ENCODE data around the gene VPREB1. TPM values are rescaled to one million over a fixed set of nuclear protein-coding genes. Genes with fewer than 3 reads are reported as not detected.
"Not testable (repeated sequence)": the region's sequence is repeated elsewhere in the genome, so short reads cannot be mapped to it uniquely, and the experiment has no call there.

VPREB1 gene
- polyA plus RNA-seq, 5 donors = 0.38 TPM; not detected in 4

DNA sequence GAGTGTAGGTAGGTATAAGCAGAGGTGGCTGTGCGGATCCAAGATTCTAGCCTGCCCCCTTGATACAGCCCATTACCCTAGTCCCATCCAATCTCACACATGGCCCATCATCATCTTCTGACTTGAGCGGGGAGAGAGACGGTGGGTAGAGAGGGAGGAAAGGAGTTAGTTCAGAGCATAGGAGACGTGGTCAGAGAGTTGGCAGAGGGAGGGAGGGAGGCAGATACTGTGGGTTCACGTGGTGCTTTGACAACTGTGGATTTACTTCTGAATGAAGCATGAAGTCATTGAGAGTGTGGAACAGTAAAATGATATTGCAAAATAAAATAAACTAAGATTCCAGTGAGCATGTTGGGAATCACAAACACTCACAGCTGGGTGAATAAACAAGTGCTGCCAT is 31.4 kb upstream of the VPREB1 start:
- DNase-seq = no peak

DNA sequence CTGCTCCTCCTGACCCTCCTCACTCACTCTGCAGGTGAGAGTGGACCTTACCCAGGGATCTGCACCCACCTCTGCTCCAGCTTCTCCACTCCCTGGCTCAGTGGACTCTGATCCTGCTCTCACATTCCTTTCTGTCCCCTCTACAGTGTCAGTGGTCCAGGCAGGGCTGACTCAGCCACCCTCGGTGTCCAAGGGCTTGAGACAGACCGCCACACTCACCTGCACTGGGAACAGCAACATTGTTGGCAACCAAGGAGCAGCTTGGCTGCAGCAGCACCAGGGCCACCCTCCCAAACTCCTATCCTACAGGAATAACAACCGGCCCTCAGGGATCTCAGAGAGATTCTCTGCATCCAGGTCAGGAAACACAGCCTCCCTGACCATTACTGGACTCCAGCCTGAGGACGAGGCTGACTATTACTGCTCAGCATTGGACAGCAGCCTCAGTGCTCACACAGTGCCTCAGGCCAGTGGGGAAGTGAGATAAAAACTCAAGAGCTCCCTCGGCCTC is 29.7 kb upstream of the VPREB1 start:
- DNase-seq = no peak

DNA sequence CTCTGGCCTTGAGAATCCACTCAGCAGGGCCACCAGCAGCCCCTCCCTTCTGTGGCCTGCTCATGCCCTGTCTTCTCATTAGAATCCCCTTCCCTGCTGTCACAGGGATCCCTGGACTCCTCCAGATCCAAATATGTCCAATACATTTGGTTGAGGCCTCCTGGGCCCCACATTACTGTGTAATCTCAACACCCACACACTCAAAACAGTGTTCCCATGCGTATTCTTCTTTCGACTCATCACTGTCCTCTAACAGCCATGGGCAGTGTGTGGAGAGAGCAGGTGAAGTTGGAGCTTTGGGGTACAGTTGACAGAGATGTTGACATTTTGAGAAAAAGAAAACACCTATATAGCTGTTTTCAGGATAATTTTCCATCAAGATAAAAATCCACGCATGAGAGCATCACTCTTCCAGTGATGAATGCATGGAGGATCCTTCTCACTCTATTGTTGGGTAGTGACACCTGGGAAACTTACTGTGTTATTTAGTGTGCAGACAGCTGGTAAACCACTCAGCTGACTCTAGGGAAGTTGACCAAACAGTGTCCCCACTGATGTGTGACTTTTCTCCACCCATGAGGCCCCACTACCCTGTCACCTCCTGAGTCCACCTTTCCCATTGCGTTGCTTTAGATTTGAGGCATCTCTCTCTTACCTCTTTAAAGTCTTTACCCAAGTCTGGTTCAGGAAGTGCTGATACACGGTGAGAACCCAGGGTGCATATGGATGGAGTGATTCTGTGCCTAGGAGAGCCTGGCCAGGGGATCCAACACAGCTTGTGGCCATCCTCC is 28.7 kb upstream of the VPREB1 start:
- no peak for DNase-seq

DNA sequence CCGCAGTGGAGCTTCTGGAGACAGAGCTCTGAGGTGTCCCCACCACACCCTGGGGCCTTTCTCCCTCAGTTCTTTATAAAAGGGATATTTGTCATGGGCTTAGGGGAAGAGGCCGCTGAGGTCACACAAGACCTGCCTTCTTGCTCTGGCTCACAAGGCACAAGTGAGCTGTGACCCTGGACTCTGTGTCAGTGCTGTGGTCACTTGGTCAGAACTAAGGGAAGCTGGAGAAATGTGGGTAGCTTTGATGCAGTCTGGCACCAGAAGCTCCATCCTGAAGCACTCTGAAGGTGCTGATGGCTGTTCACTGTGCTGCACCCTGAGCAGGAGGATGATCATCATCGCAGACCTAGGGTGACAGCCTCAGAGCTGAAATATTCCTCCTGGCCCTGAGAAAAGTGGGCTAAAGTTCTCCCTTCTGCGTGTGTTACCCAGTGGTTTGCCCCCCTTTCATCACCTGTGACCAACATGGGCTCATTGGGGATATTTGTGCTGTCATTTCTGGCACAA is 28.1 kb upstream of the VPREB1 start:
- no peak for DNase-seq

DNA sequence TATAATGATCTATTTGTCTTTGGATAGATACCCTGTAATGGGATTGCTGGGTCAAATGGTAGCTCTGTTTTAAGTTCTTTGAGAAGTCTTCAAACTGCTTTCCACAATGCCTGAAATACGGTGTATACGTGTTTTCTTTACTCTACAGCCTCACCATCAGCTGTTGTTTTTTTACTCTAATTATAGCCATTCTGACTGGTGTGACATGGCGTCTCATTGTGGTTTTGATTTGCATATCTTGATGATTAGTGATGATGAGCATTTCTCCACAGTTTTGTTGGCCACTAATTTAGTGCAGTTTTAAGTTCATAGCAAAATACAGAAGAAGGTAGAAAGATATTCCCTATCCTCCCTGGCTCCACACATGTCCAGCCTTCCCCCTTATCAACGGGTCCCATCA is 26.3 kb upstream of the VPREB1 start:
- DNase-seq = no peak

DNA sequence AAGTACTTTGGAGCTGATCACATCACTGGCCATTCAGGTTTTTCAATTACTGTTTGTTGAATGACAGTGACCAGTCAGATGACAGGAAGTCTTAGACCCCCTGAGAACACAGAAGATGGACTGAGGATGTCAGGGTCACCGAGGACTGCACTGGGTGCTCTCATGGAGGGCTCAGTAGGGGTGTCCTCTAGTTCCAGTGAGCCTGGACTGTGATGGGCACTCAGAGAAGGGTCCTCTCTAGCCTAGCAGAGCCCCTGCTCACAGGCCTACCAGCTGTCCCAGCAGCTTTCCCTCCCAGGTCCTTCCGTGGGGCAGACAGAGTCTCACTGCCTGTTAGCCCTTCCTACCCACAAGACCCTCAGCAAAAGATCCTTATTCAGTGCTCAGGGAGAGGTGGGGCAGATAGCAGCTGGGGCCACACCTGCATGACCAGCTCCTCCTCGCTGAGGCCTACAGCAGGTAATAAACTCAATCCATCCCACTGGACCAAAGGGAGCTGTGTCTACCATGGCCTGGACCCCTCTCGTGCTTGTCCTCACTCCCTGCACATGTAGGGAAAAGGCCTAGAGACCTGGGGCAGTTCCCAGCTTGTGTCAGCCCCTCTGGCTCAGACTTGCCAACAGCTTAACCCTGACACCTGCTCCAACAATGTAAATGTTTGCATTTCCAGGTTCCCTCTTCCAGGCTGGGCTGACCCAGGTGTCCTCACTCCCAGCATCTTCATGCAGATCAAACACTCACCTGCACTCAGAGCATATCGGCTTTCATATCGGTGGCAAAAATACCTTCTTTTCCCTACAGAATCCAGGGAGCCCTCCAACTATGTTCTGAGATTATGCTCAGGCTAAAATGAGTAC is 25.2 kb upstream of the VPREB1 start:
- no peak for DNase-seq

DNA sequence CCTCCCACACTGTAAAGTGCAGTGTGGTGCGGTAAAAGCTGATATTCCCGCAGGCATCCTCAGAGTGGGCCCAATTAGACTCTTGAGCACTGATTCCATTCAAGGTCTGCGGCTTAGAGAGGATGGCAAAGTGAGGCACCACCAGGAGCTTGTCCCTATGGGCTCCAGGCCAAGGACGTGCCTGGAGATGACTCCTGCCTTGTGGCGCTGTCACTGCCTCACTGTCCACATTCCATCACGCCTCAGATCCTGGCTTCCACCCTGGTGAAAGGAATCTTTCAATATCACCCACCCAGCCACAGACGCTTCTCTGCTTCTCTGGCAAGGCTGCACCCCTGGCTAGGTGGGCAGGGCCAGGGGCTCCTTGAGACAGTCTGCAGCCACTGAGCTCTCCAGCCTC is 23.5 kb upstream of the VPREB1 start:
- DNase-seq = not testable (repeated sequence)

DNA sequence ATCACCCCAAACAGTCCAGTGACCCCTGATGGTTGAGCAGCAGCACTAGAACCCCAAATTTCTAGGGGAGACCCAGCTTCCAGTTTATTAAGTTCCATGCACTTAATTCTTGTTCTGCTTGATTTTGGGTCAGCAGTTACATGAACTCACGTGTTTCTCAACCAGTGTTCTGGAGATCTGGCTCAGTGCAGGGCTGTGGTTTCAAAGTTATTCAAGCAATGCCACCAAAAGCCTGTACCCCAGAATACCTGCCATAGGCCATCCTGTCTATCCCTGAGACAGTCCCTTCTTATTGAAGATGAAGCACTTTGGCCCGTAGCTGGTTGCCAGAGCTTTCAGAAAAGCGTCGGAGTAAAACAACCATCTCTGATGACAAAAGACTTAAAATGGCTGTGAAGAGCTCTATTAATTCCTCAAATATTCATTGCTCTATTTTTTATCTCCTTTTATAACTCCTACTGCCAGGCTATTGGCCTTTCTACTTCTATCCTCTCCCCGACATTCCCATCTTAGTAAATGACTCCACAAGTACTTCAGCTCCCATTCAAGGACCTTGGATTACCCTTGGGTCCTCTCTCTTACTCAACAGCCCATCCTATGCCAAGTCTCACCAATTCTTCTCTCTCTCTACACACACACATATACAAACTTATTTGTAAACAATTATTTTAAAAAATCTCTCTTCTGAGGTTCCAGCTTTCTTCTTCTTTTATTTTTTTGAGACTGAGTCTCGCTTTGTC is 18.0 kb upstream of the VPREB1 start:
- no peak for DNase-seq

DNA sequence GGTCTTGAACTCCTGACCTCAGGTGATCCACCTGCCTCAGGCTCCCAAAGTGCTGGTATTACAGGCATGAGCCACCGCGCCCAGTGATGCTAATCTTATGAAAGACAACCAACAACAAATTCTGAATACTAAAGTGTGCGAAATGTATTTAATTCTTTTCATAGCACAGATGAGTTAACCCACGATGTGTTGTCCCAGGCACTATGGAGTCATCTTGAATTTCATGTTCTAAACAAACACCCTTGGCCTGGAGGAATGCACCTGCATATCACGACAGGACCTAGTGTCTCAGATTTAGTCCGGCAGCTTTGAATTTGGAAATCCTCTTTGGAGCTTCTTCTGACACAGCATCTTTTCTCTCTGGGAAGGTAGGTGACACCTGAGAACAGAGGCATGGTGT is 16.2 kb upstream of the VPREB1 start:
- no peak for DNase-seq

DNA sequence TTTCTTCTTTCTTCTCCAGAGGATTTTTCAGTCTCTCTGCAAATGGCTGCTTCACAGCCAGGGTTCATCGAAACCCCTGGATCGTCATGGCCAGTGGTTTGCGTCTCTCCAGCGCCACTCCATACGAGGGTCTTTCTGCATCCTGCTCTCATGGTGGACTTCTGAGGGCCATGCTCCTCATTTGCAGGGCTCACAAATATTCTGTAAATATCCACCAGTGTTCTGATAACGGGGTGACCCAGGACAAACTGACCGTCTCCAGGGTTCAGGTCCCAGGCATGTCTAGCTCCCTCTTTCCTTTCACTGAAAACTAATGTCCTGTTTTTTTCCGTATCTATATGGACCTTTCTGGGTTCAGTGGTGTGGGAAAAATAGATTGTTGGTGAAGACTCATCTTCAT is 15.7 kb upstream of the VPREB1 start:
- no peak for DNase-seq

DNA sequence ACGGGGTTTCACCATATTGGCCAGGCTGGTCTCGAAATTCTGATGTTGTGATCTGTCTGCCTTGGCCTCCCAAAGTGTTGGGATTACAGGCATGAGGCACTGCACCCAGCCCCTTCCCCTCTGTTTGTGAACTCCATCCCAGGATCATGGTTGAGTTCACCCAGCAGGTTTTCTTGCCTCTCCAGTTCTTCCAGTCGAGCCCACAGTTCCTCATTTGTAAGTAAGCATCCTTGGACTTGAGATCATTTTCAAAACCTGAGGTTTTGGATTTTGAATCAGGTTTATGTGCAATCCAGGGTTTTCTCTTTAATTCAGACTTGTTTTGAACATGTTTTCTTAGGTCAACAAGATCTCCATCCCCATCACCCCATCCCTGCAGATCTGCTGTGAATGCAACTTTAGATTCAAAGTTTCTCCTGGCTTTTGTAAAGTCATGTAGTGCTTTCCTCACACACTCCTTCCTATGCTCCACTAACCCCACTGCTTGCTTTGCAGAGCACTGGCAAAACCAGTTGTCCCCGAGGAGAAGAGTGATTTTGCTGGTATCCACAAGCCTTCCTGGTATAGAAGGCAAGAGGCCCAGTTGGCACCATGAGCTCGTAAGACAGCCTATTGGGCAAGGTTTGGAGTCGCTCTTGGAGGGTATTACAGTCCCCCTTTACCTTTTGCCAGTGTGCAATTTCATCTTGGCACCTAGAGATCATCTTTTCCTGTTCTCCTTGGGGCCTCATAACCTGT is 14.7 kb upstream of the VPREB1 start:
- DNase-seq = no peak

DNA sequence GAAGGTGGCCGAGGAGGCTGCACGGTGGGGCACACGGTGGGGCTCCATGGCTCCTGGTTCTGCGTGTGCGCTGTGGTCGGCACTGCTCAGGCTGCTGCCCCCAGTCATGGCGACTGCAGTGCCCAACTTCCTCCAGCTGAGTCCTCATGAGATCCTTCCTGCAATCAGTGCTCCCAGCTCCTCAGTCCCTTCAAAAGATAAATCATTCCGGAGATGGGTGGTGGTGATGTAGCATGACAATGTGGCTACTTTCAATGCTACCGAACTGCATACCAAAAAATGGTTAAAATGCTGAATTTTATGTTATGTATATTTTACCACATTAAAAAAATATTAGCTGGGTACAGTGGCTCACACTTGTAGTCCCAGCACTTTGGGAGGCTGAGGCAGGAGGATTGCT is 14.1 kb upstream of the VPREB1 start:
- no peak for DNase-seq

DNA sequence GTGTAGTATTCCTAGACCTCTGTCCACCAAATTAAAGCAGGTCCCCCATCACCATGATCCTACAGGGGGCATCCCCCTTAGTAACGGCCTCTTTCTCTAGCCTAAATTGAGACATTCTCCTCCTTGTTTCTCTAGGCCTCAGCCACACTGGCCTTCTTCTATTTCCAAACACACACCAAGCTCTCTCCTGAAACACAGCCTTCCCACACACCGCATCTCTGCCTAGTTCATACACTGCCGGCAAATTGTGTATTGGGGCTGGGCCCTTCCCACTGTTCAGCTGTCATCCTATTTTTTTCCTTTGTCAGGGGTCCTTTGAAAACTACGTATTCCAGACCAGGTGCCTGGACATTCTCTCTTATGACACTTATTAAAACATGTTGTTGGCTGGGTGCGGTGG is 11.5 kb upstream of the VPREB1 start:
- no peak for DNase-seq

DNA sequence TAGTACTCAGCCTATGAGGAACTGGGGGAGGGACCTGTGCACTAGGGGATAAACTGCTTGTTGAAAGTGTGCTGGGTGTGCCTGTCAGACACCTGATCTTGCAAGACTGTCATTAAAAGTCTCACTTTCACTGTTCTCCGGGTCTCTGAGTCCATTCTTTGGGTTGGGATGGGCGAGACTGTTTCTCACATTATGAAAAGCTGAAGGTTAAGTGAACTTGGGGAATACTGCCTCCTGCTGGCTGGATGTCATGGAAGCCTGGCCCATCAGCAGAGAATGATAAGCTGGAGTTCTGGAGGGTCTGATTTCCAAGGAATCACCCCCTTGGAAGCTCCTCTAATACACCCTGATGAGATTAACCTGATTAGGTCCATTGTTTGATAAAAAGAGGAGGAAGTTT is 9.0 kb upstream of the VPREB1 start:
- no peak for DNase-seq

DNA sequence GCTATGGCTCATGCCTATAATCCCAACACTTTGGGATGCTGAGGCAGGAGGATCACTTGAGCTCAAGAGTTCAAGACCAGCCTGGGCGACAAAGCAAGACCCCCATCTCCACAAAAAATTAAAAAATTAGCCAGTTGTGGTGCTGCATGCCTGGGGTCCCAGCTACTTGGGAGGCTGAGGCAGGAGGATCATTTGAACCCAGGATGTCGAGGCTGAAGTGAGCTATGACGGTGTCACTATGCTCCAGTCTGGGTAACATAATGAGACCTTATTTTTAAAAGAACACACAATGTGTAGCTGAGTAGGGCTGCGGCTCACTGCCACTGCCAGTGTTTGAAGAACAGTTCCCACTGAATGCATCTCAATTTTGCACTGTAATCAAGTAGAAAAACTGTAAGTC is 7.1 kb upstream of the VPREB1 start:
- DNase-seq = no peak

DNA sequence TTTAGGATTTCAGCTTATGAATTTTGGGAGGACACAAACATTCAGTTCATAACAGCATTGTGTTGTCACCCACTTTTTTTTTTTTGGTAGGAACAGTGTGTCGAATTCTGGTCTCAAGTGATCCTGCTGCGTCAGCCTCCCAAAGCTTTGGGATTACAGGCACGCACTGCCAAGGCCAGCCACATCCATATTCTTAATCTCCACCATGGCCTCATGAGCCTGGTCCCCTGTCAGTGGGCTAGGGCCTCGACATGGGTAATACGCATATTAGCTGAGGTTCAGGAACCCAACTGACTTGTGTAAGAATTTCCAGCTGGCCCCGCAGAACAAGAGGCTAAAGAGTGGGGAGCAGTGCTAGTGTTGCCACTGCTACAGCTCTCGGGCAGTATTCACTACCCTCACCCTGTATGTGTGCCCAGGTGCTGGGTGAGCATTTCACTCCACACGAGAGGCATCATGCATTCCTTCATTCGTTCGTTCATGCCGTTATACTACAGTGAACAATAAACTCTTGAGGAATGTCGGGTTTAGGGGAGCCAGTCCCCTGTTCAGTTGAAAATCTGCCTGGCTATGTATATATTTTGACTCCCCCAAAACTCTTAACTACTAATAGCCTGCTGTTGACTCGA is 5.2 kb upstream of the VPREB1 start:
- no peak for DNase-seq

DNA sequence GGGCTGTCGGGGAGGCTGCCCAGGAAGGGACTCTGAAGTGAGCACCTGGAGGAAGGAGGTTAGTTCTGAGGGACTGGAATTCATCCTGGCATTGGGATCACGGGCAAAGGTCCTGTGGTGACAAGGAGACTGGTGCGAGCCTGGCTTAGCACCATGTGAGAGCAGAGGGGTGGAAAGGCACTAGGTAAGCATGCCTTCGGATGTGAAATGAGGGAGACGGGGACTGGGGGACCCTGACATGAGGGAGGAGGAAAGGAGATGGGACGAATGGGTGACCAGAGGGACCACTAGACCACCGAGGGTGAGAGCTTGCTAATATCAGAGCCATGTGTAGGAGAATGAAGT is 3.1 kb upstream of the VPREB1 start:
- DNase-seq = no peak

DNA sequence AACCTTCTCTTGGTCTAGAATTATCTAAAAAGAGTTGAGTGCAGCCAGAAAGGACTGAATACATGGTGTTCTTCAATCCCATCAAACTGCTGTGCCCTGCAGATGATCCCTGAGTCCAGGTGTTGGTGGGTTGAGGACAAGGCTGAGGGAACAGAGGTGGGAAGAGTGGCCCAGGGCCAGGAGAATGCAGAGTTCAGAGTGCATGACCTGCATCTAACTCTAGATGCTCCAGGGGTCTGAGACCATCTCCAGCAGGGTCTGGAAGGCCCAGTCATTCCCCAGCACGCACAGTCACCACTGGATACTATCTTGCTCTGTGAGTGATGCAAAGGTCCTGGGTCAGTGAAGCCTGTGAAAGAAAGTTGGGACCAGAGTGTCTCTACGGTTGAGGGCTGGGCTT is 2.1 kb upstream of the VPREB1 start:
- no peak for DNase-seq

DNA sequence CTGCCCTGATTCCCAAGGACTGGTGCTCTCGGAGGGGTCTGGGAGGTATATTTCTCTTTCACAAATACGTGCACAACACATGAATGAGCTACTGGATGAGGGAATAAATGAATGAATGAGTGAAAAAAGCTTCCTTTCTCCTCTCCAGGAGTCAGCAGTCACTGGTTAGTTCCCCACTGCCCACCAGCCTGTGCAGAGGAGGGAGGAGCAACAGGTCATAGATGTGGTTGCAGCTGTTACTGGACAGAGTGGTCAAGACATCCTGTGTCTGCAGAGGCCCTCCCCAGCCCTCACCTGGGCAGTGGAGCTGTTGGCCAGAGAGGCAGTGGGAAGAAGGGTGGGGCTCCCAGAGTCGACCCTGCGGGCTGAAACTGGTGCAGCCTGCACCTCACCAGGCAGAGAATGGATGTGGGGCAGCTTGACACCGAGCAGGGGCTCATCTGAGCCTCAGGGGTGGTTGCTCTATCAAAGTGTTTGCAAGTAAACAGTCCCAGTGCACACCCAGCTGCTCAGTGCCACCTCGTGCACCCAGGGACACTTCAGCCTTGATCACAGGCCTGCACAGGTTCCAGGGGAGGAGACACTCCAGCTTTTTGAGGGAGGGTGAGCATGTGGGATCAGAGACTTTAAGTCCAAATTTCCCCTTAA is 1.4 kb upstream of the VPREB1 start:
- no peak for DNase-seq

DNA sequence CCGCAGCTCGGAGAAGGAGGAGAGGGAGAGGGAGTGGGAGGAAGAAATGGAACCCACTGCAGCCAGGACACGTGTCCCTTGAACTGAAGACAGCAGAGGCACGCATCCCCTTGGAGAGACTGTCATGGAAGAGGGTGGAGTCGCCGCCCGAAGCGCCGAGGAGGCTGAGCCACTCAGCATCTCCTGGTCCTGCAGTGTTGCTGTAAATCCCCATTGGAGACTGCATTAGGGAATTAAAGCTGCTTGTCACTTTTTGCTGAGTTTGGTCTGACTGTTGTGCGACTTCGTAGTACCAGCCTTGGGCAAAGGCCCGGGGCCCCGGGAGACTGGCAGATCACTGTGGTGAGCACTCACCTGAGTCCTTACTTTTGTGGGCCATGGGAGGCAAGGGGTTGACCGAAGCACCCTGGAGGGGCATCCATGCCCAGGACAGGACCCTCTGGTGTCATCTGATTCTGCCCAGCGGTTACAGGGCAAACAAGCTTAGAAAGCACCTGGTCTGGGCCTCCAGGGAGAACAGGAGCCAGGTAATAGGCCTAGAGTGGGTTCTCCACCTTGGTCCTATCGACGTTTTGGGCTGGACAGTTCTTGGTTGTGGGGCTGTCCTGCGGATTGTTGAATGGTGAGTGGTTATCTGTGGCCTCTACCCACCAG is 797 bp downstream of the VPREB1 start:
- DNase-seq = no peak
